K562 (cell line): ENCODE measurements around the gene TIGD4. TPM values are rescaled to one million over a fixed set of nuclear protein-coding genes. Genes with fewer than 3 reads are reported as not detected.

Source experiments
- BRD4 ChIP-seq: fragments of 200-600 bp; sonication (generic); IDR thresholded peaks from 2 replicates; pipeline ENCODE4 v1.6.1; 2017; ENCODE audit warnings: inconsistent platforms
- CHCHD3 ChIP-seq: fragments of 250-450 bp; sonication (Bioruptor Pico); IDR thresholded peaks from 2 replicates; pipeline ENCODE4 v2.1.2; 2022; ENCODE audit warnings: mild to moderate bottlenecking
- CTCFL ChIP-seq: IDR thresholded peaks from 2 replicates; pipeline ENCODE4 v1.6.1; 2011; ENCODE audit warnings: borderline replicate concordance, low read depth, mild to moderate bottlenecking, moderate library complexity, low read length; ENCODE audit not compliant: insufficient read depth, poor library complexity, severe bottlenecking
- ETV5 ChIP-seq: sonication (generic); formaldehyde crosslinking; IDR thresholded peaks from 2 replicates; pipeline ENCODE4 v1.4.0; 2020; ENCODE audit warnings: low read depth, mild to moderate bottlenecking, missing genetic modification reagents
- MYNN ChIP-seq, 2 experiments: sonication (generic); formaldehyde crosslinking in 1 of 2; IDR thresholded peaks; 2 replicates each; pipeline versions ENCODE4 v1.5.0 to v1.6.1; 2016 to 2020; ENCODE audit warnings: antibody characterized with exemption in 1 of 2, missing genetic modification reagents in 1 of 2
- PHB ChIP-seq: fragments of 250-450 bp; sonication (Bioruptor Pico); IDR thresholded peaks from 2 replicates; pipeline ENCODE4 v1.5.0; 2021
- PHF20 ChIP-seq: fragments of 450-650 bp; IDR thresholded peaks from 2 replicates; pipeline ENCODE4 v1.6.1; 2018; ENCODE audit not compliant: partially characterized antibody
- PHF21A ChIP-seq: fragments of 450-650 bp; IDR thresholded peaks from 2 replicates; pipeline ENCODE4 v1.6.1; 2017; ENCODE audit warnings: low read depth, borderline replicate concordance
- RAD21 ChIP-seq, 2 experiments: fragments of 250-450 bp in 1 of 2; fragments of 450-650 bp in 1 of 2; sonication (Bioruptor Pico) in 1 of 2; formaldehyde crosslinking in 1 of 2; IDR thresholded peaks in 1 of 2; conservative IDR thresholded peaks in 1 of 2; 2 replicates each; pipeline versions ENCODE4 v1.4.0 to v1.8.0; 2020 to 2022; ENCODE audit warnings: mild to moderate bottlenecking in 2 of 2, moderate library complexity in 1 of 2
- RHOXF2B ChIP-seq: fragments of 250-450 bp; sonication (Bioruptor Pico); conservative IDR thresholded peaks from 2 replicates; pipeline ENCODE4 v1.5.1; 2021
- RNF219 ChIP-seq: fragments of 250-450 bp; sonication (Bioruptor Pico); IDR thresholded peaks from 2 replicates; pipeline ENCODE4 v1.5.0; 2022; ENCODE audit warnings: mild to moderate bottlenecking
- TCF7L2 ChIP-seq: fragments of 150-350 bp; IDR thresholded peaks from 2 replicates; pipeline ENCODE4 v1.6.1; 2016; ENCODE audit warnings: low read depth, mild to moderate bottlenecking, low read length, moderate library complexity
- ZNF224 ChIP-seq: sonication (generic); formaldehyde crosslinking; IDR thresholded peaks from 2 replicates; pipeline ENCODE4 v1.8.0; 2022; ENCODE audit warnings: mild to moderate bottlenecking, missing genetic modification reagents
- ZNF609 ChIP-seq: sonication (generic); formaldehyde crosslinking; IDR thresholded peaks from 2 replicates; pipeline ENCODE4 v1.8.1; 2023; ENCODE audit warnings: missing genetic modification reagents, mild to moderate bottlenecking, borderline replicate concordance
- ZNF830 ChIP-seq: fragments of 250-450 bp; sonication (Bioruptor Pico); IDR thresholded peaks from 2 replicates; pipeline ENCODE4 v1.5.0; 2021; ENCODE audit warnings: mild to moderate bottlenecking
- polyA plus RNA-seq, 8 experiments: library from polyadenylated mRNA; depleted of rRNA in 4 of 8; stranded (reverse) in 5 of 8; unstranded in 3 of 8; fragments of >200 nt; fragmentation: Nextera tagmentation in 2 of 8; fragmentation: Illumina TruSeq in 1 of 8; extraction: Ambion mirVana in 2 of 8; extraction: Trizol in 1 of 8; gene quantifications; 2 replicates each; pipeline versions ENCODE4 v1.2.1 to v1.2.3, GENCODE V29; 2011 to 2014; ENCODE audit warnings: inconsistent platforms in 1 of 8, missing spikeins in 1 of 8
- total RNA-seq, 7 experiments: library from RNA; depleted of rRNA in 6 of 7; stranded (reverse); fragments of >200 nt in 6 of 7; fragmentation: Illumina TruSeq in 2 of 7; extraction: Trizol in 2 of 7; gene quantifications; 2 replicates each; pipeline versions ENCODE4 v1.2.1 to v1.2.3, GENCODE V29; 2011 to 2021; ENCODE audit warnings: low replicate concordance in 1 of 7

Gene TIGD4
- total and polyA plus RNA-seq, 9 of the 15 experiments (the other 6 are each of a cell fraction or from before 2014, with no cell fraction given): 0.07 to 0.28 (median 0.18) TPM

GRCh38 chr4:152779513-152780266, at the start of gene TIGD4, which contains the start of gene ARFIP1 (continued):
- TF ChIP-seq RNF219 (CRISPR knock-in tag): no peak
- TF ChIP-seq PHB: no peak
- peak; percentile 88 for TF ChIP-seq ETV5
- TF ChIP-seq TCF7L2: no peak
- no peak for TF ChIP-seq ZNF224 (CRISPR knock-in tag)
- TF ChIP-seq CHCHD3 (CRISPR knock-in tag): no peak
- no peak for TF ChIP-seq PHF21A
- TF ChIP-seq MYNN (IDR thresholded peaks at IDR 0.05): no peak
- TF ChIP-seq MYNN (CRISPR knock-in tag; IDR thresholded peaks at IDR 0.05): no peak
- TF ChIP-seq ZNF830: no peak
- TF ChIP-seq BRD4: no peak
- TF ChIP-seq PHF20: peak; percentile 86
- TF ChIP-seq RHOXF2B (CRISPR knock-in tag): no peak
- 0 out of 4 replicates have a peak, but pooled peaks of 1 of the 2 experiments have one; percentile 9 for TF ChIP-seq RAD21 (CRISPR knock-in tag; conservative IDR thresholded peaks at IDR 0.05 in 1 of 2, IDR thresholded peaks at IDR 0.05 in 1 of 2)
- TF ChIP-seq ZNF609 (CRISPR knock-in tag): peak; percentile 66; the same call in 1 of the 2 replicates
- peak; percentile 17 for TF ChIP-seq CTCFL
